A673 (cell line): ENCODE data around the gene ARHGEF39. TPM values are rescaled to one million over a fixed set of nuclear protein-coding genes. Genes with fewer than 3 reads are reported as not detected.

Source experiments
- BruUV-seq: library from RNA; stranded (reverse); fragments of 400-500 nt; replicated peaks from 2 replicates; lab custom pipeline; 2021; lab: Mats Ljungman, UMichigan
- CTCF ChIA-PET: fragments of 300-600 bp; sonication (Branson Sonifier 250); formaldehyde crosslinking; loops from one replicate; lab custom pipeline; 2022; ENCODE audit warnings: antibody characterized with exemption; lab: Charles Lee
- POLR2A ChIA-PET: fragments of 300-600 bp; sonication (Branson Sonifier 250); formaldehyde crosslinking; loops from one replicate; lab custom pipeline; 2022; ENCODE audit warnings: antibody characterized with exemption; ENCODE audit not compliant: low non-redundant PET; lab: Charles Lee
- DNase-seq: peaks from one replicate; pipeline ENCODE4 v3.0.0-alpha.2; 2015; ENCODE audit warnings: low spot score
- H3K27ac ChIP-seq: fragments of 200-600 bp; sonication (generic); 2 replicates; pipeline ENCODE4 v1.5.1; 2016; ENCODE audit warnings: mixed run types, low read depth, mild to moderate bottlenecking, mixed read lengths, antibody characterized with exemption, low read length; ENCODE audit not compliant: poor library complexity, severe bottlenecking
- H3K27me3 ChIP-seq: fragments of 200-600 bp; sonication (generic); replicated peaks from 2 replicates; pipeline ENCODE4 v1.6.1; 2017; ENCODE audit warnings: mixed run types, low read depth, mild to moderate bottlenecking, mixed read lengths, antibody characterized with exemption, low read length; ENCODE audit not compliant: insufficient read depth, poor library complexity
- H3K36me3 ChIP-seq: fragments of 200-600 bp; sonication (generic); 2 replicates; pipeline ENCODE4 v1.6.1; 2016; ENCODE audit warnings: mixed run types, mild to moderate bottlenecking, mixed read lengths, antibody characterized with exemption, low read length; ENCODE audit not compliant: insufficient read depth, poor library complexity, severe bottlenecking
- H3K4me1 ChIP-seq: fragments of 200-600 bp; sonication (generic); 2 replicates; pipeline ENCODE4 v1.6.1; 2017; ENCODE audit warnings: mixed run types, mild to moderate bottlenecking, mixed read lengths, antibody characterized with exemption, low read length; ENCODE audit not compliant: insufficient read depth, poor library complexity, severe bottlenecking
- H3K4me3 ChIP-seq: fragments of 200-600 bp; sonication (generic); 2 replicates; pipeline ENCODE4 v1.5.1; 2016; ENCODE audit warnings: low read depth, mixed run types, mild to moderate bottlenecking, mixed read lengths, low read length; ENCODE audit not compliant: poor library complexity, severe bottlenecking
- H3K9me3 ChIP-seq: fragments of 200-600 bp; sonication (generic); 2 replicates; pipeline ENCODE4 v1.6.1; 2016; ENCODE audit warnings: mixed run types, low read depth, mild to moderate bottlenecking, mixed read lengths, antibody characterized with exemption, low read length; ENCODE audit not compliant: poor library complexity, severe bottlenecking
- CTCF ChIP-seq: fragments of 300-800, 200-600 bp; sonication (generic); conservative IDR thresholded peaks from 2 replicates; pipeline ENCODE4 v1.5.1; 2017; ENCODE audit warnings: low read depth, mild to moderate bottlenecking, antibody characterized with exemption, low read length, moderate library complexity, mixed read lengths
- EZH2 ChIP-seq: fragments of 200-600 bp; sonication (generic); IDR thresholded peaks from 2 replicates; pipeline ENCODE4 v1.6.1; 2017; ENCODE audit warnings: borderline replicate concordance, low read depth, mild to moderate bottlenecking, mixed read lengths, antibody characterized with exemption, low read length; ENCODE audit not compliant: poor library complexity, severe bottlenecking
- intact Hi-C: fragments of 100-400 bp; cut with micrococcal nuclease; formaldehyde crosslinking; loops from one replicate; pipeline ENCODE4 v1.10.0; 2022; ENCODE audit not compliant: unreplicated experiment
- total RNA-seq: library from RNA; stranded (reverse); gene quantifications from 2 replicates; pipeline ENCODE4 v1.2.3, GENCODE V29; 2021

ARHGEF39 gene
- total RNA-seq, 1 experiment from 2014 or later, result 25.0 TPM

- Histone ChIP-seq H3K4me1 (peaks cover 21% of the 10 kb centered on the region), H3K36me3 (peaks cover 32% of the 10 kb centered on the region), H3K9me3 (no peaks in the 10 kb centered on the region), H3K27me3 (no peaks in the 10 kb centered on the region), H3K27ac (peak overlapping the region; percentile 25), H3K4me3 (no peak overlapping the region)
- no TSS peak for BruUV-seq
- intact Hi-C loops, result no loop called here
- ChIA-PET CTCF (interaction anchor here (0.9 kb wide), 1 partner anchor 35 kb away, joined by 5 read pairs; no protein-coding TSS in a partner anchor), POLR2A (no interaction called here)
- no peak for DNase-seq
- TF ChIP-seq CTCF, result no peak
- TF ChIP-seq EZH2, result no peak
Measured at GRCh38 chr9:35661756-35662350, 3.1 kb downstream of the ARHGEF39 start.

GRCh38 chr9:35660966-35661415 is 4.0 kb downstream of the ARHGEF39 start:
- Histone ChIP-seq H3K36me3 (peaks cover 32% of the 10 kb centered on the region), H3K27ac (peak overlapping the region; percentile 25), H3K27me3 (no peaks in the 10 kb centered on the region), H3K4me3 (no peak overlapping the region), H3K4me1 (peaks cover 21% of the 10 kb centered on the region), H3K9me3 (no peaks in the 10 kb centered on the region)
- intact Hi-C loops, result no loop called here
- no TSS peak for BruUV-seq
- peak; percentile 55 for DNase-seq
- ChIA-PET POLR2A (no interaction called here), CTCF (interaction anchor here (0.5 to 0.9 kb wide), 3 partner anchors 29 to 1580 kb away, joined by 3 to 5 read pairs (median 5); no protein-coding TSS in a partner anchor)
- TF ChIP-seq CTCF, result peak; percentile 58
- no peak for TF ChIP-seq EZH2

- Histone ChIP-seq H3K36me3 (peaks cover 32% of the 10 kb centered on the region), H3K27me3 (no peaks in the 10 kb centered on the region), H3K4me3 (peak overlapping the region; percentile 74), H3K4me1 (peaks cover 21% of the 10 kb centered on the region), H3K27ac (peak overlapping the region; percentile 97), H3K9me3 (no peaks in the 10 kb centered on the region)
- intact Hi-C loops, result loop anchor here (5.0 kb wide), 3 partner anchors 73 to 542 kb away; partner anchors contain the start of genes ATOSB, CREB3, SPAG8 and TLN1
- CTCF ChIA-PET, result no interaction called here
- POLR2A ChIA-PET, result no interaction called here
- peak; percentile 62 for DNase-seq
- no peak for TF ChIP-seq CTCF
- no peak for TF ChIP-seq EZH2
- BruUV-seq, result no TSS peak
Measured at GRCh38 chr9:35659340-35659739, 5.7 kb downstream of the ARHGEF39 start.
